Fibroblast of the aortic adventitia (primary cell): ENCODE results near the gene QSOX1. TPM values are rescaled to one million over a fixed set of nuclear protein-coding genes. Genes with fewer than 3 reads are reported as not detected.
A peak's percentile ranks its signal among the peaks of the same experiment; 100 is the strongest.
"Not testable (repeated sequence)": the region's sequence is repeated elsewhere in the genome, so short reads cannot be mapped to it uniquely, and the experiment has no call there.

Experiments
- DNase-seq: peaks from one replicate; pipeline ENCODE4 v3.0.0-alpha.2; 2010; ENCODE audit warnings: low read depth
- H3K4me3 ChIP-seq: 2 replicates; pipeline ENCODE4 v1.5.1; 2011; ENCODE audit warnings: low read depth, mild to moderate bottlenecking, control low read depth, low read length, moderate library complexity
- CTCF ChIP-seq: IDR thresholded peaks from 2 replicates; pipeline ENCODE4 v1.5.1; 2011; ENCODE audit warnings: mild to moderate bottlenecking, low read length, control low read depth, inconsistent platforms; ENCODE audit not compliant: insufficient read depth
- total RNA-seq: library from RNA; depleted of rRNA; stranded (reverse); fragments of >200 nt; gene quantifications from 2 replicates; pipeline ENCODE4 v1.2.3, GENCODE V29; 2012; ENCODE audit warnings: low replicate concordance

The QSOX1 gene
- total RNA-seq, 1 donor = 261 TPM

GRCh38 chr1:180117764-180118116, 36.9 kb upstream of the QSOX1 start:
- H3K4me3 ChIP-seq = no peak overlapping the region
- no peak for TF ChIP-seq CTCF
- peak; percentile 97 for DNase-seq

- TF ChIP-seq CTCF = no peak
- no peak for DNase-seq
- H3K4me3 ChIP-seq = no peak overlapping the region
Measured at GRCh38 chr1:180119837-180120236, 34.8 kb upstream of the QSOX1 start.

GRCh38 chr1:180123463-180123936, 31.2 kb upstream of the QSOX1 start:
- DNase-seq = peak; percentile 51
- no peak overlapping the region for H3K4me3 ChIP-seq
- TF ChIP-seq CTCF = no peak

GRCh38 chr1:180130651-180131050, 24.0 kb upstream of the QSOX1 start:
- H3K4me3 ChIP-seq = no peak overlapping the region
- TF ChIP-seq CTCF = no peak

DNA sequence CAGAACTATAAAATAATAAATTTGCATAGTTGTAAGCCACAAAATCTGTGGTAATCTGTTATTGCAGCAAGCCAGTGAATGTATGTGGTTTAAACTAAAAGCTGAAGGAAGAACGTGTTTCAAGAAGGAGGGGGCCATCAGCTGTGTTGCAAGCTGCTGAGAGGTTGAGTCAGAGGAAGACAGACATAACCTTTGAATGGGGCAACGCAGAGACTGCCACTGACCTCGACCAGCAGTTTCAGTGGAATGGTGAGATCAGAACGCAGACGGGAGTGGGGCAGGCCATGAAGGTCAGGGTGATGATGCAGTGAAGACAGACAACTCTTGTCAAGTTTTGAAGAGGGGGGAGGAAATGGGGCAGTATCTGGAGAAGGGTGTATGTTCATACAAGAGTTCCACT, 23.2 kb upstream of the QSOX1 start:
- DNase-seq = peak; percentile 70
- H3K4me3 ChIP-seq = no peak overlapping the region
- no peak for TF ChIP-seq CTCF

More at GRCh38 chr1:180130651-180131050, 24.0 kb upstream of the QSOX1 start:
- DNase-seq = no peak

DNA sequence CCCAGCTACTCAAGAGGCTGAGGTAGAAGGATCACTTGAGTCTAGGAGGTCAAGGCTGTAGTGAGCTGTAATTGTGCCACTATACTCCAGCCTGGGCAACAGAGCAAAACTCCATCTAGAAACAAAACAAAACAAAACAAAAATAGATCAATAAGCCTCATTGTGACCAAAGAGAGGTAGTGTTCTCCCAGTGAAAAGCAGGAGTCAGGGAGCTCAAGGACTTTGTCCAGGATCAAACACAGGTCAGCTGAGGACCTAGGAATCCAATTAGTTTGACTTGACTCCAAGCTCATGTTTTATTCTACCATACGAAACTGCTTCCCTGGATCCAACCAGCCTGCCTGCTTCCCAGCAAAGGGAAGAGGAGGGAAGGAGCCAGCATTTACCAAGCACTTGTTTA, 21.5 kb upstream of the QSOX1 start:
- no peak for DNase-seq
- no peak overlapping the region for H3K4me3 ChIP-seq
- TF ChIP-seq CTCF = no peak

- not testable (repeated sequence) for H3K4me3 ChIP-seq, DNase-seq
Measured at GRCh38 chr1:180133688-180134087, 21.0 kb upstream of the QSOX1 start.
